GM12873 (cell line): ENCODE data around the gene RFC3.

Experiments used
- CTCF ChIP-seq: IDR thresholded peaks from 2 replicates; pipeline ENCODE4 v1.5.1; 2012; ENCODE audit warnings: low read depth, mild to moderate bottlenecking, moderate library complexity, low read length, control low read depth; ENCODE audit not compliant: insufficient read depth; ENCODE audit errors: missing control alignments

Gene RFC3

GRCh38 chr13:33816912-33817311 is 1.0 kb upstream of the RFC3 start:
- TF ChIP-seq CTCF: no peak

- no peak for TF ChIP-seq CTCF
These were observed 442 bp upstream of the RFC3 start for GRCh38 chr13:33817513-33817900.

GRCh38 chr13:33825083-33825482 is 7.1 kb downstream of the RFC3 start:
- TF ChIP-seq CTCF: no peak

- TF ChIP-seq CTCF: no peak
These were observed 9.2 kb downstream of the RFC3 start for GRCh38 chr13:33827139-33827538.

GRCh38 chr13:33828431-33829129 is 10.6 kb downstream of the RFC3 start:
- TF ChIP-seq CTCF: no peak

GRCh38 chr13:33832872-33833271 is 14.9 kb downstream of the RFC3 start:
- TF ChIP-seq CTCF: no peak

GRCh38 chr13:33838647-33839046 is 20.7 kb downstream of the RFC3 start:
- TF ChIP-seq CTCF: no peak
